ENCODE data around the gene MYH10. TPM values are rescaled to one million over a fixed set of nuclear protein-coding genes. Genes with fewer than 3 reads are reported as not detected.

The MYH10 gene
- total RNA-seq, 2 donors from 2014 or later: 12.4 to 17.0 TPM

GRCh38 chr17:8447799-8448198 is 182.7 kb downstream of the MYH10 start:
- intact Hi-C loops (cut with DNase I): no loop called here
- no peak overlapping the region for H3K27ac ChIP-seq

GRCh38 chr17:8445536-8445935 is 185.0 kb downstream of the MYH10 start:
- Histone ChIP-seq H3K27ac (no peak overlapping the region), H3K36me3 (no peaks in the 10 kb centered on the region), H3K4me3 (no peak overlapping the region)

More at GRCh38 chr17:8447799-8448198, 182.7 kb downstream of the MYH10 start:
- TF ChIP-seq, protein P1, sequence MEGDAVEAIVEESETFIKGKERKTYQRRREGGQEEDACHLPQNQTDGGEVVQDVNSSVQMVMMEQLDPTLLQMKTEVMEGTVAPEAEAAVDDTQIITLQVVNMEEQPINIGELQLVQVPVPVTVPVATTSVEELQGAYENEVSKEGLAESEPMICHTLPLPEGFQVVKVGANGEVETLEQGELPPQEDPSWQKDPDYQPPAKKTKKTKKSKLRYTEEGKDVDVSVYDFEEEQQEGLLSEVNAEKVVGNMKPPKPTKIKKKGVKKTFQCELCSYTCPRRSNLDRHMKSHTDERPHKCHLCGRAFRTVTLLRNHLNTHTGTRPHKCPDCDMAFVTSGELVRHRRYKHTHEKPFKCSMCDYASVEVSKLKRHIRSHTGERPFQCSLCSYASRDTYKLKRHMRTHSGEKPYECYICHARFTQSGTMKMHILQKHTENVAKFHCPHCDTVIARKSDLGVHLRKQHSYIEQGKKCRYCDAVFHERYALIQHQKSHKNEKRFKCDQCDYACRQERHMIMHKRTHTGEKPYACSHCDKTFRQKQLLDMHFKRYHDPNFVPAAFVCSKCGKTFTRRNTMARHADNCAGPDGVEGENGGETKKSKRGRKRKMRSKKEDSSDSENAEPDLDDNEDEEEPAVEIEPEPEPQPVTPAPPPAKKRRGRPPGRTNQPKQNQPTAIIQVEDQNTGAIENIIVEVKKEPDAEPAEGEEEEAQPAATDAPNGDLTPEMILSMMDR (IDR thresholded peaks at IDR 0.05): no peak
- DNase-seq: no peak
- Histone ChIP-seq H3K9ac (ENCODE audit: low read depth in 2 of 2, low read length in 2 of 2) (no peak overlapping the region), H3K4me1 (no peaks in the 10 kb centered on the region), H3K27me3 (no peaks in the 10 kb centered on the region), H3K36me3 (peaks cover 13% of the 10 kb centered on the region), H3K9me3 (no peaks in the 10 kb centered on the region), H3K4me3 (no peak overlapping the region)

DNA sequence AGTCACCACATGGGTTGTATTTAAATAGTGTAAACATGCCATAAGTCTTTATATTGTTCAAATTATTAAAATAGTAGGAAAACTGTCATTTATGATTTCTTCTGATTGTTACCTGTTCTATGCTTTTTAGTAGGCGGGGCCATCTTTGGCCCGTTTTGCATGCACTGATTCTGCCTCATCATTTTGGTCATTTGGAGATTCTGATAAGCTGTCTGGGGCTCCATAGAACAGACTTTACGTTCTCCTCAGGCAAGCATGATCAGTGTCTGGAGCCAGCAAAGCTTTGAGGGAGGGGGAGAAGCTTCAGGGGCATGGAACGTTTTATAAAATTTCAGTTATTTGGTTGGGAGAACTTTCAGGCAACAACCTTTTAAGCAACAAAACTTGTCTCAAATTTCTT is 186.0 kb downstream of the MYH10 start:
- H3K4me1 ChIP-seq: no peaks in the 10 kb centered on the region
- no peak for DNase-seq
- H3K4me3 ChIP-seq: no peak overlapping the region
- no peaks in the 10 kb centered on the region for H3K36me3 ChIP-seq
- H3K27me3 ChIP-seq: no peaks in the 10 kb centered on the region
- no peak overlapping the region for H3K27ac ChIP-seq
- intact Hi-C loops (cut with DNase I): no loop called here
- TF ChIP-seq, protein P1 (IDR thresholded peaks at IDR 0.05): no peak
- no peak overlapping the region for H3K9ac ChIP-seq (ENCODE audit: low read depth in 2 of 2, low read length in 2 of 2)
- H3K9me3 ChIP-seq: no peaks in the 10 kb centered on the region

More at GRCh38 chr17:8445536-8445935, 185.0 kb downstream of the MYH10 start:
- TF ChIP-seq, protein P1 (IDR thresholded peaks at IDR 0.05): no peak
- intact Hi-C loops (cut with DNase I): no loop called here
- Histone ChIP-seq H3K27me3 (no peaks in the 10 kb centered on the region), H3K9me3 (no peaks in the 10 kb centered on the region), H3K4me1 (no peaks in the 10 kb centered on the region), H3K9ac (ENCODE audit: low read depth in 2 of 2, low read length in 2 of 2) (no peak overlapping the region)
- DNase-seq: no peak

DNA sequence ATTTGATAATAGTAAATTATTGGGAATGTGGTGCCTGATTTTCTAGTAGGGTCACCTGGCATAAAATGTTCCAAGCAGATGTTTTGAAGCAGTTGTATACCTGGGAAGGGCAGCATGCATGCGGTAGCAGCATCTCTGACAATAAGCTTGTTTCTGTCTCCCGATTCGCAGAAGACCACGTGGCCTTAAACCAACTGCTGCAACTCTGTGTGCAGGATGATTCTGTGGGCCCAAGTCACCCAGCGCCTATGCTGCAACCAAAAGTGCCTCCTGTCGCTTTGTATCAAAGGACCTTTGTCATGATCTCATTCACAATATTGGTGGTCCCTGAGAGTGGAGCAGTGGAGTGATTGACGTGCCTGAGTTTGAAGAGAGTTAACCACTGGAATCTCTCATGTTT is 186.8 kb downstream of the MYH10 start:
- TF ChIP-seq, protein P1 (IDR thresholded peaks at IDR 0.05): no peak
- H3K9me3 ChIP-seq: no peaks in the 10 kb centered on the region
- H3K36me3 ChIP-seq: no peaks in the 10 kb centered on the region
- intact Hi-C loops (cut with DNase I): no loop called here
- no peak overlapping the region for H3K4me3 ChIP-seq
- H3K9ac ChIP-seq (ENCODE audit: low read depth in 2 of 2, low read length in 2 of 2): no peak overlapping the region
- H3K4me1 ChIP-seq: no peaks in the 10 kb centered on the region
- no peak overlapping the region for H3K27ac ChIP-seq
- DNase-seq: no peak
- no peaks in the 10 kb centered on the region for H3K27me3 ChIP-seq

- intact Hi-C loops (cut with DNase I): no loop called here
- H3K9ac ChIP-seq (ENCODE audit: low read depth in 2 of 2, low read length in 2 of 2): no peak overlapping the region
- no peaks in the 10 kb centered on the region for H3K4me1 ChIP-seq
- DNase-seq: no peak
- H3K4me3 ChIP-seq: no peak overlapping the region
- no peaks in the 10 kb centered on the region for H3K27me3 ChIP-seq
- H3K27ac ChIP-seq: no peak overlapping the region
- no peaks in the 10 kb centered on the region for H3K36me3 ChIP-seq
- no peaks in the 10 kb centered on the region for H3K9me3 ChIP-seq
- TF ChIP-seq, protein P1 (IDR thresholded peaks at IDR 0.05): no peak
Measured at GRCh38 chr17:8442310-8442709, 188.2 kb downstream of the MYH10 start.

Measured in colonic mucosa (tissue), 4 donors.